CD4-positive, alpha-beta T cell treated with Interleukin-4 for 1 hour (primary cell): ENCODE results near the gene HOXB2.
A peak's percentile ranks its signal among the peaks of the same experiment; 100 is the strongest.

Experiments used
- DNase-seq, 2 donors: peaks; one replicate each; pipeline ENCODE4 v3.0.0-alpha.2; 2020 to 2022

The HOXB2 gene

GRCh38 chr17:48551596-48552465 lies 6.9 kb upstream of the HOXB2 start:
- DNase-seq = no peak

GRCh38 chr17:48551214-48551555 lies 6.3 kb upstream of the HOXB2 start:
- no peak for DNase-seq

GRCh38 chr17:48550502-48551213 lies 5.7 kb upstream of the HOXB2 start:
- no peak for DNase-seq

- DNase-seq = no peak
These were observed 5.1 kb upstream of the HOXB2 start for GRCh38 chr17:48549914-48550501.

- DNase-seq = no peak
These were observed 4.3 kb upstream of the HOXB2 start for GRCh38 chr17:48549281-48549630.

- DNase-seq = no peak
These were observed 3.8 kb upstream of the HOXB2 start for GRCh38 chr17:48548523-48549280.

GRCh38 chr17:48547808-48548522 lies 3.1 kb upstream of the HOXB2 start:
- peak; percentile 35 to 57 for DNase-seq

GRCh38 chr17:48546924-48547807 lies 2.3 kb upstream of the HOXB2 start:
- DNase-seq = no peak

GRCh38 chr17:48546137-48546923 lies 1.4 kb upstream of the HOXB2 start:
- no peak for DNase-seq

- no peak for DNase-seq
These were observed 630 bp upstream of the HOXB2 start for GRCh38 chr17:48545539-48545938.

- peak in 1 of 2 donors; percentile 44 for DNase-seq
These were observed 424 bp downstream of the HOXB2 start for GRCh38 chr17:48544349-48545021.

GRCh38 chr17:48543854-48544348 lies 1.0 kb downstream of the HOXB2 start:
- peak in 1 of 2 donors; percentile 29 for DNase-seq

GRCh38 chr17:48543107-48543853 lies 1.6 kb downstream of the HOXB2 start:
- peak; percentile 55 to 70 for DNase-seq

- DNase-seq = no peak
These were observed 2.2 kb downstream of the HOXB2 start for GRCh38 chr17:48542698-48543106.

GRCh38 chr17:48542114-48542656 lies 2.7 kb downstream of the HOXB2 start:
- peak in 1 of 2 donors; percentile 39 for DNase-seq

- DNase-seq = peak; percentile 36 to 51
These were observed 3.3 kb downstream of the HOXB2 start for GRCh38 chr17:48541577-48542113.

GRCh38 chr17:48541036-48541576 lies 3.8 kb downstream of the HOXB2 start:
- no peak for DNase-seq

GRCh38 chr17:48540213-48540612 lies 4.7 kb downstream of the HOXB2 start:
- DNase-seq = no peak
